NCI-H2171 (cell line): ENCODE results near the gene SH3RF1.
A peak's percentile ranks its signal among the peaks of the same experiment; 100 is the strongest.

Experiments
- DNase-seq: peaks from one replicate; lab custom pipeline; 2025; lab: John Stamatoyannopoulos, UW

SH3RF1 gene

GRCh38 chr4:169275180-169275579 lies 4.4 kb upstream of the SH3RF1 start:
- no peak for DNase-seq

GRCh38 chr4:169274033-169274432 lies 3.3 kb upstream of the SH3RF1 start:
- no peak for DNase-seq

GRCh38 chr4:169272265-169272886 lies 1.6 kb upstream of the SH3RF1 start:
- no peak for DNase-seq

GRCh38 chr4:169271692-169272007 lies 894 bp upstream of the SH3RF1 start:
- DNase-seq, result no peak

- peak; percentile 39 for DNase-seq
Observed at GRCh38 chr4:169269916-169270809, 593 bp downstream of the SH3RF1 start.

GRCh38 chr4:169268951-169269760 lies 1.6 kb downstream of the SH3RF1 start:
- no peak for DNase-seq

- DNase-seq, result no peak
Observed at GRCh38 chr4:169267070-169267469, 3.7 kb downstream of the SH3RF1 start.

GRCh38 chr4:169266661-169267060 lies 4.1 kb downstream of the SH3RF1 start:
- no peak for DNase-seq

- no peak for DNase-seq
Observed at GRCh38 chr4:169266081-169266480, 4.7 kb downstream of the SH3RF1 start.

- no peak for DNase-seq
Observed at GRCh38 chr4:169263791-169264392, 6.9 kb downstream of the SH3RF1 start.

GRCh38 chr4:169260217-169260866 lies 10.4 kb downstream of the SH3RF1 start:
- no peak for DNase-seq

- no peak for DNase-seq
Observed at GRCh38 chr4:169259271-169259670, 11.5 kb downstream of the SH3RF1 start.

GRCh38 chr4:169258141-169258540 lies 12.6 kb downstream of the SH3RF1 start:
- DNase-seq, result peak; percentile 25

GRCh38 chr4:169256856-169257761 lies 13.6 kb downstream of the SH3RF1 start:
- DNase-seq, result no peak

- DNase-seq, result no peak
Observed at GRCh38 chr4:169256101-169256612, 14.6 kb downstream of the SH3RF1 start.

GRCh38 chr4:169254546-169254983 lies 16.2 kb downstream of the SH3RF1 start:
- DNase-seq, result no peak

GRCh38 chr4:169253904-169254303 lies 16.9 kb downstream of the SH3RF1 start:
- DNase-seq, result no peak

GRCh38 chr4:169253113-169253671 lies 17.6 kb downstream of the SH3RF1 start:
- DNase-seq, result peak; percentile 31

GRCh38 chr4:169252339-169253112 lies 18.2 kb downstream of the SH3RF1 start:
- no peak for DNase-seq
